H1 (cell line): ENCODE data around the gene PEAK1. TPM values are rescaled to one million over a fixed set of nuclear protein-coding genes. Genes with fewer than 3 reads are reported as not detected.

ENCODE experiments used
- CTCF ChIA-PET: fragments of 300-600 bp; sonication (Branson Sonifier 250); formaldehyde crosslinking; loops from one replicate; lab custom pipeline; 2021; ENCODE audit not compliant: partially characterized antibody; lab: Charles Lee
- POLR2A ChIA-PET: fragments of 300-600 bp; sonication (Branson Sonifier 250); formaldehyde crosslinking; loops from one replicate; lab custom pipeline; 2021; ENCODE audit warnings: inconsistent platforms; ENCODE audit not compliant: partially characterized antibody; lab: Charles Lee
- DNase-seq, 2 experiments: peaks; one replicate each; pipeline versions ENCODE4 v3.0.0 to v3.0.0-alpha.2; 2010 to 2022; ENCODE audit warnings: low spot score in 2 of 2, low read depth in 1 of 2, mixed read lengths in 1 of 2
- FAIRE-seq: peaks from 2 replicates; lab custom pipeline; 2011; peaks lifted over from hg19 to GRCh38; lab: Jason Lieb, UNC
- H2AFZ ChIP-seq: 2 replicates; pipeline ENCODE4 v1.8.1; 2012; ENCODE audit warnings: low read length, inconsistent platforms
- H2AK5ac ChIP-seq: 2 replicates; pipeline ENCODE4 v1.6.1; 2013; ENCODE audit warnings: low read depth, low read length
- H2BK120ac ChIP-seq: replicated peaks from 2 replicates; pipeline ENCODE3; 2013; ENCODE audit warnings: low read depth, low read length, inconsistent platforms
- H2BK12ac ChIP-seq: 2 replicates; pipeline ENCODE4 v1.6.1; 2013; ENCODE audit warnings: low read depth, low read length
- H2BK15ac ChIP-seq: 2 replicates; pipeline ENCODE4 v1.6.1; 2013; ENCODE audit warnings: low read length
- H2BK20ac ChIP-seq: 2 replicates; pipeline ENCODE4 v1.6.1; 2013; ENCODE audit warnings: low read length
- H2BK5ac ChIP-seq: 2 replicates; pipeline ENCODE4 v1.6.1; 2013; ENCODE audit warnings: low read depth, low read length
- H3K14ac ChIP-seq: 2 replicates; pipeline ENCODE4 v1.6.1; 2013; ENCODE audit warnings: inconsistent platforms; ENCODE audit not compliant: insufficient read length
- H3K18ac ChIP-seq: 2 replicates; pipeline ENCODE4 v1.6.1; 2013; ENCODE audit warnings: low read length; ENCODE audit errors: extremely low read depth
- H3K23ac ChIP-seq: 2 replicates; pipeline ENCODE4 v1.6.1; 2013; ENCODE audit warnings: inconsistent platforms; ENCODE audit not compliant: insufficient read length
- H3K23me2 ChIP-seq: 2 replicates; pipeline ENCODE4 v1.6.1; 2013; ENCODE audit warnings: low read depth, low read length
- H3K27ac ChIP-seq: 2 replicates; pipeline ENCODE4 v1.6.1; 2011; ENCODE audit warnings: low read depth, low read length, inconsistent platforms
- H3K27me3 ChIP-seq, 4 experiments: replicated peaks in 1 of 4; 1 replicate in 1 of 4; 2 replicates in 3 of 4; pipeline versions ENCODE4 v1.6.1 to v1.8.1; 2011 to 2013; ENCODE audit warnings: low read length in 3 of 4, mild to moderate bottlenecking in 3 of 4, inconsistent platforms in 2 of 4, mixed read lengths in 2 of 4, moderate library complexity in 1 of 4; ENCODE audit not compliant: control insufficient read depth in 3 of 4, insufficient read depth in 3 of 4; ENCODE audit errors: extremely low read depth in 1 of 4
- H3K36me3 ChIP-seq, 4 experiments: 2 replicates each; pipeline versions ENCODE4 v1.6.1 to v1.8.1; 2011 to 2013; ENCODE audit warnings: mild to moderate bottlenecking in 4 of 4, low read length in 3 of 4, moderate library complexity in 2 of 4, control low read depth in 1 of 4, inconsistent platforms in 1 of 4; ENCODE audit not compliant: insufficient read depth in 4 of 4, control insufficient read depth in 2 of 4
- H3K4ac ChIP-seq: replicated peaks from 2 replicates; pipeline ENCODE3; 2013; ENCODE audit warnings: low read length, low read depth, mixed read lengths, inconsistent platforms; ENCODE audit not compliant: insufficient read length
- H3K4me1 ChIP-seq, 4 experiments: replicated peaks in 1 of 4; 1 replicate in 1 of 4; 2 replicates in 3 of 4; pipeline versions ENCODE4 v1.6.1 to v1.8.1; 2011 to 2013; ENCODE audit warnings: low read length in 3 of 4, inconsistent platforms in 2 of 4, mixed read lengths in 1 of 4; ENCODE audit not compliant: insufficient read depth in 4 of 4, control insufficient read depth in 3 of 4
- H3K4me2 ChIP-seq, 2 experiments: 2 replicates each; pipeline versions ENCODE4 v1.6.1 to v1.8.1; 2011 to 2013; ENCODE audit warnings: low read depth in 2 of 2, low read length in 2 of 2, control low read depth in 1 of 2, inconsistent platforms in 1 of 2, mild to moderate bottlenecking in 1 of 2; ENCODE audit not compliant: insufficient read depth in 1 of 2
- H3K4me3 ChIP-seq, 4 experiments: fragments of 200-600, 300-600 bp in 1 of 4; sonication (generic), shearing (Covaris generic), sonication (Bioruptor Twin) in 1 of 4; 2 replicates each; pipeline versions ENCODE4 v1.5.1 to v1.8.1; 2011 to 2016; ENCODE audit warnings: low read length in 4 of 4, low read depth in 3 of 4, control low read depth in 2 of 4, inconsistent platforms in 2 of 4, mild to moderate bottlenecking in 2 of 4, mixed read lengths in 1 of 4, moderate library complexity in 1 of 4; ENCODE audit not compliant: insufficient read depth in 2 of 4; ENCODE audit errors: extremely low read depth in 1 of 4
- H3K56ac ChIP-seq: replicated peaks from 2 replicates; pipeline ENCODE3; 2013; ENCODE audit warnings: low read depth, mild to moderate bottlenecking, mixed read lengths, low read length, inconsistent platforms; ENCODE audit not compliant: insufficient read length
- H3K79me1 ChIP-seq: 2 replicates; pipeline ENCODE4 v1.6.1; 2013; ENCODE audit warnings: low read depth, low read length, control low read depth
- H3K79me2 ChIP-seq, 2 experiments: 2 replicates each; pipeline versions ENCODE4 v1.6.1 to v1.8.1; 2012 to 2013; ENCODE audit warnings: low read length in 2 of 2, mild to moderate bottlenecking in 2 of 2, inconsistent platforms in 1 of 2; ENCODE audit not compliant: insufficient read depth in 2 of 2, control insufficient read depth in 1 of 2
- H3K9ac ChIP-seq, 4 experiments: replicated peaks in 1 of 4; 1 replicate in 1 of 4; 2 replicates in 3 of 4; pipeline versions ENCODE4 v1.6.1 to v1.8.1; 2011 to 2013; ENCODE audit warnings: low read depth in 3 of 4, low read length in 3 of 4, control low read depth in 2 of 4, mild to moderate bottlenecking in 2 of 4, moderate library complexity in 2 of 4, inconsistent platforms in 1 of 4; ENCODE audit errors: extremely low read depth in 1 of 4
- H3K9me3 ChIP-seq, 2 experiments: 2 replicates each; pipeline versions ENCODE4 v1.6.1 to v1.8.1; 2012 to 2013; ENCODE audit warnings: mild to moderate bottlenecking in 2 of 2, moderate library complexity in 2 of 2, control low read depth in 1 of 2, inconsistent platforms in 1 of 2, low read depth in 1 of 2, low read length in 1 of 2, mixed read lengths in 1 of 2; ENCODE audit not compliant: insufficient read depth in 2 of 2
- H4K20me1 ChIP-seq, 2 experiments: replicated peaks in 1 of 2; 2 replicates each; pipeline versions ENCODE3 to v1.8.1; 2011 to 2013; ENCODE audit warnings: inconsistent platforms in 2 of 2, low read length in 2 of 2, mild to moderate bottlenecking in 1 of 2; ENCODE audit not compliant: insufficient read depth in 2 of 2, control insufficient read depth in 1 of 2
- H4K5ac ChIP-seq: 2 replicates; pipeline ENCODE4 v1.6.1; 2013; ENCODE audit warnings: low read length, low read depth, mixed read lengths, inconsistent platforms; ENCODE audit not compliant: insufficient read length
- H4K8ac ChIP-seq: 2 replicates; pipeline ENCODE4 v1.8.0; 2013; ENCODE audit warnings: mild to moderate bottlenecking, moderate library complexity, low read length, inconsistent platforms; ENCODE audit not compliant: insufficient read depth; ENCODE audit errors: extremely low read depth
- H4K91ac ChIP-seq: replicated peaks from 2 replicates; pipeline ENCODE3; 2013; ENCODE audit warnings: low read length, mixed read lengths, inconsistent platforms; ENCODE audit not compliant: insufficient read length
- BACH1 ChIP-seq: IDR thresholded peaks from 2 replicates; pipeline ENCODE4 v1.6.1; 2012; ENCODE audit warnings: low read length, improper control_type of control experiment
- CEBPB ChIP-seq: IDR thresholded peaks from 2 replicates; pipeline ENCODE4 v1.6.1; 2012; ENCODE audit warnings: low read depth, low read length
- CHD1 ChIP-seq: IDR thresholded peaks from 2 replicates; pipeline ENCODE4 v1.6.1; 2012; ENCODE audit warnings: low read depth, low read length, improper control_type of control experiment
- CHD2 ChIP-seq: IDR thresholded peaks from 2 replicates; pipeline ENCODE4 v1.6.1; 2012; ENCODE audit warnings: low read length, improper control_type of control experiment
- EGR1 ChIP-seq: IDR thresholded peaks from 2 replicates; pipeline ENCODE4 v1.6.1; 2011; ENCODE audit warnings: low read depth, low read length, borderline replicate concordance
- EP300 ChIP-seq, 2 experiments: IDR thresholded peaks; 1 replicate in 1 of 2; 2 replicates in 1 of 2; pipeline ENCODE4 v1.6.1; 2011 to 2012; ENCODE audit warnings: low read depth in 2 of 2, low read length in 2 of 2, mild to moderate bottlenecking in 2 of 2, borderline replicate concordance in 1 of 2, inconsistent platforms in 1 of 2, moderate library complexity in 1 of 2
- KDM5A ChIP-seq: fragments of 200-600 bp; IDR thresholded peaks from 2 replicates; pipeline ENCODE4 v1.7.1; 2012; ENCODE audit warnings: mild to moderate bottlenecking, low read length, inconsistent platforms, mixed read lengths
- MAX ChIP-seq: IDR thresholded peaks from 2 replicates; pipeline ENCODE4 v1.6.1; 2012; ENCODE audit warnings: inconsistent platforms
- POLR2A ChIP-seq, 2 experiments: IDR thresholded peaks; 1 replicate in 1 of 2; 2 replicates in 1 of 2; pipeline ENCODE4 v1.6.1; 2011; ENCODE audit warnings: low read depth in 2 of 2, low read length in 2 of 2, mild to moderate bottlenecking in 2 of 2; ENCODE audit errors: control extremely low read depth in 1 of 2
- POLR2AphosphoS5 ChIP-seq: IDR thresholded peaks from 2 replicates; pipeline ENCODE4 v1.6.1; 2011; ENCODE audit warnings: low read depth, low read length
- SP2 ChIP-seq: IDR thresholded peaks from 2 replicates; pipeline ENCODE4 v1.6.1; 2012; ENCODE audit warnings: mild to moderate bottlenecking, low read length, inconsistent platforms
- TAF7 ChIP-seq: optimal IDR thresholded peaks from 2 replicates; pipeline ENCODE3; 2011; ENCODE audit warnings: low read depth, mild to moderate bottlenecking, inconsistent platforms, low read length, moderate library complexity, borderline replicate concordance
- WGBS, 2 experiments: shearing (Covaris generic) in 1 of 2; methylation state at CpG; one replicate each; pipeline versions ENCODE4 v1.1.6 to v1.1.7; 2013 to 2015; ENCODE audit warnings: low lambda C conversion rate in 2 of 2, mixed read lengths in 2 of 2, inconsistent platforms in 1 of 2, low coverage in 1 of 2, missing lambda C conversion rate in 1 of 2; ENCODE audit not compliant: insufficient replicate concordance in 2 of 2, insufficient coverage in 1 of 2, insufficient read length in 1 of 2; ENCODE audit errors: extremely low coverage in 1 of 2, missing lambda C conversion rate in 1 of 2; 5-methylcytosine and 5-hydroxymethylcytosine counted together
- polyA plus RNA-seq, 7 experiments: library from polyadenylated mRNA; depleted of rRNA in 3 of 7; stranded (reverse) in 5 of 7; unstranded in 2 of 7; fragments of >200 nt in 5 of 7; fragments of 200-250 nt in 2 of 7; gene quantifications; 1 replicate in 5 of 7; 2 replicates in 1 of 7; 4 replicates in 1 of 7; pipeline versions ENCODE4 v1.2.1 to v1.2.3, GENCODE V29; 2011 to 2013; ENCODE audit warnings: missing spikeins in 2 of 7, mixed read lengths in 2 of 7
- total RNA-seq: library from RNA; stranded (reverse); fragmentation: NEBNext Ultra II Directional; extraction: Animal tissue kit (Norgen Biotek cat#: 25700); gene quantifications from 2 replicates; pipeline ENCODE4 v1.2.1, GENCODE V29; 2021

PEAK1 gene
- total and polyA plus RNA-seq, 2 of the 8 experiments (the other 6 are each of a cell fraction or from before 2014, with no cell fraction given) = 8.8 to 44.8 TPM

GRCh38 chr15:77420610-77421369 is 886 bp upstream of the PEAK1 start, which contains the start of gene HMG20A:
Gene HMG20A (plus strand): TSS chr15:77420888. CDS start chr15:77458408, 37,520 bp downstream.
- FAIRE-seq = no peak
- TF ChIP-seq CEBPB (peak; percentile 98), CHD1 (no peak), POLR2A (IDR thresholded peaks at IDR 0.05; ENCODE audit: control extremely low read depth in 1 of 2, low read depth in 2 of 2, low read length in 2 of 2) (peak; percentile 25 to 65), EGR1 (no peak), MAX (peak; percentile 32; the same call in 1 of the 2 replicates), POLR2AphosphoS5 (peak; percentile 69; the same call in 1 of the 2 replicates), CHD2 (peak; percentile 85), SP2 (no peak), EP300 (IDR thresholded peaks at IDR 0.05; ENCODE audit: borderline replicate concordance in 1 of 2, low read depth in 2 of 2, low read length in 2 of 2) (no peak), TAF7 (no peak), BACH1 (peak; percentile 77), KDM5A (no peak; the same call in 1 of the 2 replicates)

More at GRCh38 chr15:77420610-77421369, 886 bp upstream of the PEAK1 start, which contains the start of gene HMG20A:
- peak within 1 kb of the TSS; percentile 76; the same call in 1 of the 2 replicates for H4K8ac ChIP-seq
- H2BK12ac ChIP-seq = no peak within 1 kb of the TSS
- H3K79me2 ChIP-seq = peaks cover 0 to 82% of the 10 kb centered on the region in 2 experiments; a peak in 3 of 4 replicates
- no peak within 1 kb of the TSS for H3K23ac ChIP-seq
- H3K36me3 ChIP-seq = no peaks in the 10 kb centered on the region
- 0% methylated on average over 20 of the region's 25 CpGs; no CpG with 5 or more reads in 1 of the 2 experiments for WGBS, 2 experiments
- H3K4me3 ChIP-seq = peak within 1 kb of the TSS; percentile 86 to 98 (median 94)
- peak within 1 kb of the TSS; percentile 89 for H2BK5ac ChIP-seq
- peak within 1 kb of the TSS; percentile 85 to 95 (median 88) for H3K9ac ChIP-seq
- peak within 1 kb of the TSS; percentile 89; the same call in 1 of the 2 replicates for H3K18ac ChIP-seq
- no peak within 1 kb of the TSS for H3K14ac ChIP-seq
- no peak within 1 kb of the TSS for H2BK20ac ChIP-seq
- peaks cover 10 to 13% of the 10 kb centered on the region in 2 experiments for H4K20me1 ChIP-seq
- H2AFZ ChIP-seq = peak within 1 kb of the TSS; percentile 81
- H4K91ac ChIP-seq = peak within 1 kb of the TSS; percentile 82
- no peak within 1 kb of the TSS for H2BK15ac ChIP-seq
- no peak within 1 kb of the TSS for H3K4ac ChIP-seq
- no peaks in the 10 kb centered on the region for H3K9me3 ChIP-seq
- ChIA-PET POLR2A (interaction anchor here (0.6 to 1.6 kb wide), 11 partner anchors 9 to 1085 kb away, joined by 3 to 9 read pairs (median 3); no protein-coding TSS in a partner anchor), CTCF (interaction anchor here (0.9 to 2.4 kb wide), 5 partner anchors 9 to 312 kb away, joined by 3 to 15 read pairs (median 8); no protein-coding TSS in a partner anchor)
- H3K4me2 ChIP-seq = peak within 1 kb of the TSS; percentile 85 to 96
- H3K27me3 ChIP-seq = peaks cover 0 to 1% (median 0%) of the 10 kb centered on the region in 4 experiments; a peak in 1 of 7 replicates
- no peak within 1 kb of the TSS for H2BK120ac ChIP-seq
- H3K56ac ChIP-seq = peak within 1 kb of the TSS; percentile 56
- peak within 1 kb of the TSS; percentile 73 for H4K5ac ChIP-seq
- peaks cover 0 to 17% (median 9%) of the 10 kb centered on the region in 4 experiments; a peak in 4 of 7 replicates for H3K4me1 ChIP-seq
- peak within 1 kb of the TSS; percentile 90 for H3K27ac ChIP-seq
- H3K79me1 ChIP-seq = peaks cover 3% of the 10 kb centered on the region; the same call in 1 of the 2 replicates
- peak in 1 of 2 experiments; percentile 84 for DNase-seq
- H3K23me2 ChIP-seq = peaks cover 7% of the 10 kb centered on the region; the same call in 1 of the 2 replicates
- H2AK5ac ChIP-seq = no peak within 1 kb of the TSS
